Endothelial cell of umbilical vein (primary cell): Measurements from ENCODE around the gene KLRF2.

Experiments
- CTCF ChIP-seq, 2 donors: IDR thresholded peaks; 1 replicate in 1 of 2; 2 replicates in 1 of 2; pipeline ENCODE4 v1.5.1; 2011; ENCODE audit warnings: low read length in 2 of 2, mild to moderate bottlenecking in 2 of 2, moderate library complexity in 2 of 2, control low read depth in 1 of 2, inconsistent platforms in 1 of 2, low read depth in 1 of 2; ENCODE audit not compliant: insufficient read depth in 1 of 2; ENCODE audit errors: extremely low read depth in 1 of 2
- EZH2 ChIP-seq: IDR thresholded peaks from 2 replicates; pipeline ENCODE4 v1.6.1; 2012; ENCODE audit warnings: borderline replicate concordance, low read depth, mild to moderate bottlenecking, moderate library complexity, low read length, inconsistent platforms; ENCODE audit not compliant: severe bottlenecking
- GATA2 ChIP-seq: IDR thresholded peaks from 2 replicates; pipeline ENCODE4 v1.7.0; 2011; ENCODE audit warnings: low read depth, mild to moderate bottlenecking, moderate library complexity, mixed read lengths, low read length; ENCODE audit not compliant: insufficient read length, insufficient read depth
- JUN ChIP-seq: IDR thresholded peaks from 2 replicates; pipeline ENCODE4 v1.6.1; 2011; ENCODE audit warnings: borderline replicate concordance, low read depth; ENCODE audit not compliant: insufficient read length, insufficient read depth
- MAX ChIP-seq: IDR thresholded peaks from 2 replicates; pipeline ENCODE4 v1.6.1; 2011; ENCODE audit not compliant: insufficient read depth, insufficient read length
- MYC ChIP-seq: IDR thresholded peaks from one replicate; pipeline ENCODE4 v1.6.1; 2011; ENCODE audit warnings: mild to moderate bottlenecking, low read depth, low read length
- POLR2A ChIP-seq: IDR thresholded peaks from 2 replicates; pipeline ENCODE4 v1.6.1; 2012; ENCODE audit warnings: low read depth, mild to moderate bottlenecking, control low read depth, low read length
- POLR2AphosphoS5 ChIP-seq: IDR thresholded peaks from 2 replicates; pipeline ENCODE4 v1.6.1; 2012; ENCODE audit warnings: low read depth, mild to moderate bottlenecking, control low read depth, low read length, moderate library complexity; ENCODE audit not compliant: insufficient read depth

GRCh38 chr12:9856151-9856550, 25.1 kb upstream of the KLRF2 start:
- TF ChIP-seq CTCF (IDR thresholded peaks at IDR 0.05; ENCODE audit: extremely low read depth in 1 of 2, insufficient read depth in 1 of 2, low read depth in 1 of 2, low read length in 2 of 2), result no peak
- TF ChIP-seq POLR2A, result no peak
- no peak for TF ChIP-seq EZH2
- no peak for TF ChIP-seq JUN
- TF ChIP-seq POLR2AphosphoS5, result no peak
- no peak for TF ChIP-seq MAX
- no peak for TF ChIP-seq MYC
- TF ChIP-seq GATA2, result no peak
